ENCODE data around the gene SLC26A2. TPM values are rescaled to one million over a fixed set of nuclear protein-coding genes. Genes with fewer than 3 reads are reported as not detected.
A peak's percentile ranks its signal among the peaks of the same experiment; 100 is the strongest.
"Not testable (repeated sequence)": the region's sequence is repeated elsewhere in the genome, so short reads cannot be mapped to it uniquely, and the experiment has no call there.

SLC26A2 gene
- total RNA-seq, 1 donor from 2014 or later = 18.8 TPM

- peak; percentile 45 to 69 for DNase-seq (ENCODE audit: low read depth in 2 of 2)
These were observed 40.6 kb downstream of the SLC26A2 start for GRCh38 chr5:150000990-150001659.

DNA sequence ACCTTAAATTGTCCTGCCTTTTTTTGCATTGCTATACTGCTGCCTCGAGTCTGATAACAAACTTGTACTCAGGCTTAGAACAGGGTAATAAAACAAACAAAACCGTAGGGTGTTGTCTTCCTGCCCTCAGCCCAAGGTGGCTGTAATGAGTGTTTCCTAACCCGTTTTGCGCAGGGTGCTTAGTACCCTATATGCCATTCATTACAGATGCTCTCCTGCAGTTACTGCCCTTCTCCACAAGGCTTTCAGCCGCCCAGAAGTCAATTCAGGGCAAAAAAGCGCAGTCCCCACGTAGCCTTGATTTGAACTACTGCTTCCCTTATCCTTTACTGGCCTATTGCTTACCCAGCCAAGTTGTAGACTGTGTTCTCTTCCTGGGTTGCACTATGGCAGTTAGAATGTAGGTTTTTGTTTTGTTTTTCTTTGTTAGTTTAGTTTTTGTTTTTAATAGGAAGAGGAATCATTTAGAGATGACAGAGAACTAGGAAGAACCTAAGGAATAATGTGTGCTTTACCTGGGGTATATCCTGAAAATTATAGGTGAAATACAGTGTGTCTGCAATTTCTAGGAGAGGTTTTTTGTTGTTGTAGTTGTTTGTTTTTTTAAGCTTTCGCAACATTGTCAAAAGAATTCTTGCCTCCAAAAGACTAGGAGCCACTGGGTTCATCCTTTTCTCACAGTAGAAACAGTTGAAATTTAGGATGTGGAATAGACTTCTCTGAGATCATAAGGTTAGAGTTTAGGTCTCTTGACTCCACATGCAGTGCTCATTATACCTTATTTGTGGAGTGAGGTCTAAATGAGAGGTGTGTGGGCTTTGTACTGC, 41.3 kb downstream of the SLC26A2 start:
- peak; percentile 69 to 78 for DNase-seq (ENCODE audit: low read depth in 2 of 2)

DNA sequence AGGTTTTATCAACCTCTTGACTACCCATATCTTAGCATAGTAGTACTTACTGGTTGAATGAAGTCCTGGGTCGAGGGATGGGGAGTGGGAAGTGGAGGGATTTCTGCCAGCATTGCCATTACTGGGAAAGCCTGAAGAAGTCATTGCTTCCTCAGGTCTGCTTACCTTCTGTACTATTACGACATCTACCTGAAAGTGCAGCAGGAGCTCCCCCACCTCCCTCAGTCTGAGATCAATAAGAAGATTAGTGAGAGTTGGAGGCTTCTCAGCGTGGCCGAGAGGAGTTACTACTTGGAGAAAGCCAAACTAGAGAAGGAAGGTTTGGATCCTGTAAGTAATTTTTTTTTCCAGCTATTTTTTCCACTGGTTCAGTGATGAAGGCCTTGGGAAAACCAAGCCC, 45.8 kb downstream of the SLC26A2 start:
- DNase-seq (ENCODE audit: low read depth in 2 of 2) = no peak

DNA sequence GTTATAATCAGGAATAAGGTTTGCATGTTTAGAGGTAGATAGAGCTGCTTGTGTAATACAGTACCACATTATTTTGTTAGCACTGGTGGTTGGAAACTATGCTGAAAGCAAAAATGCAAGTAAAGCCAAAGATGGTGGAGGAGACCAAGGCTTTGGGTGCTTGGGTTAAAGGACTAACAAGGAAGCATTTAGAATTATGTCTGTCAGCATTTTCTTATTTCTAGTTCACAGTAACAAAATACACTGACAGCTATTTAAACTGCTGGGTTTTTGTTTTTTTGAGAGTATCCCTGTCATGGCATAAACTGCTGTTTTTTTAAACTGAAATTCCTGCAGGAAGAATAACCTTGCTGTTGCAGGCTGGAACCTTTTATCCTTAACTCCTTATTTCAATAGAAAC, 46.5 kb downstream of the SLC26A2 start:
- no peak for DNase-seq (ENCODE audit: low read depth in 2 of 2)

GRCh38 chr5:150009671-150010387, 49.3 kb downstream of the SLC26A2 start:
- no peak for DNase-seq (ENCODE audit: low read depth in 2 of 2)

GRCh38 chr5:150013931-150014330, 53.4 kb downstream of the SLC26A2 start:
- no peak for DNase-seq (ENCODE audit: low read depth in 2 of 2)

DNA sequence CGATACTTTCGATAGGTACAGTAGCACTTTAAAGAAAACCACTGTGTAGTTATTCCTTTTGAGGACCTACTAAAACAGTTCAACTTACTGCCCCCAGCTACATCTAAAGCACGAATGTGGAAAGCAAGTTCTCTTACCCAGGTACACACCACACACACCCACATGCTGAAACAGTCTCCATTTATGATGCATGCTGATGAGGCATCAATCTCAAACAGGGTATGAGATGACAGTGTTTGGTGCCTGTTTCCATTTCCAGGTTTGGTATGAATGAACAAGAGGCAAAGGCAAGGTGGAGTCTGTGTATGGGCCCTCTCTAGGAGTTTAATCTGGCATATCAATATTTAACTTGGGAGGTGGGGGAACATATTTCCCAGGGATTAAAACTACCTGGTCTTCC, 53.9 kb downstream of the SLC26A2 start:
- DNase-seq (ENCODE audit: low read depth in 2 of 2) = no peak

- DNase-seq (ENCODE audit: low read depth in 2 of 2) = no peak
These were observed 54.9 kb downstream of the SLC26A2 start for GRCh38 chr5:150015415-150015814.

GRCh38 chr5:150016537-150016936, 56.0 kb downstream of the SLC26A2 start:
- no peak for DNase-seq (ENCODE audit: low read depth in 2 of 2)

DNA sequence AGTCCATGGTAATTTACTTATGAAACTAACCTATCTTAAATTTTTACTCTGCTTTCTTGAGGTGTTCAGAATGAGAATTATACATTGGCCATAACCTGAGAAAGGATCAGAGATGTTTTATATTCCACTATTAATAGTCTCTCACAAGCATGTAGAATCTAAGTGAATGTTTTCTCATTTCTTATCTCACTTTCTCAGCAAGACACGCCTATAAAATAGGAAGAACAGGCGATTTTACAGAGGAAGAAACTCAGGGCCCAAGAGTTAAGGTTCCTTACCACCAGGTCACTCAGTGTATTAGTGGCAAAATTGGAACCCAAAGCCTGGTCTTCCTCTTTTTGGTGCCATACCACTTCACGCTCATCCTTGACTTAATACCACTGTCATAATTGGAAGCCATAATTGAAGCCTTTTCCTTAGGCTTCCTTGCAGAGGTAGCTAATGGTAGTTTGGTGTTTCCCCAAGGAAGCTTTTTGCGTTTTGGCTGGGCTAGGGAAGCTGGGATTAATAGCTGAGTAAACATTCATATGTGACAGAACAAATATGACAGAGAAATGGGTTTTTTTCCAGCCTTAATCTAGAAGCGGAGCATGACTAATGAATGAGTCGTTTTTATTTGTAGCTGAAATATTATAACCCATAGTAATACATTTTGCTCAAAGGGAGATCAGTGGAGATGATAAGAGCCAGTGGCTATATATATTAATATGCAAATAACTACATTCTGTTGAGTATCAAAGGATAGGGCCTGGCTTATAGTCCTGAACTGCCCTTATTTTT, 56.9 kb downstream of the SLC26A2 start:
- peak in 1 of 2 donors; percentile 65 for DNase-seq (ENCODE audit: low read depth in 2 of 2)

DNA sequence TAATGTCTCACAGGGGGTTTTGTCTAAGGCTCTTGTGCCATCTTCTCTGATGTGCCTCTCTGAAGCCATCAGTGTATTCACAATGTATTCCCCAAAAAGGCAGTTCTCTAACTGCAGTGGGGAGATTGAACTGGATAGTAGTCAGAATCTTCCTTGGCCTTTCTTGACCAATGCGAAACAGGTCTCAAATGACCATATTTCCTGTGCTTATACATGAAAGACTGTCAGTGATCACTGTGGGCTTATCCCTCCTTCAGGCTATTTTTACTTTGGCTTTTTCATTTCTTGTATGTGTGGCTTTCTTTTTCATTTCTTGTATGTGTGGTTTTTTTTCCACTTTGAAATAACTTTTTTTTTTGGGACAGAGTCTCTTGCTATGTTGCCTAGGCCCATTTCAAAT, 59.7 kb downstream of the SLC26A2 start:
- no peak for DNase-seq (ENCODE audit: low read depth in 2 of 2)

- peak; percentile 63 to 92 for DNase-seq (ENCODE audit: low read depth in 2 of 2)
These were observed 61.1 kb downstream of the SLC26A2 start for GRCh38 chr5:150021491-150022157.

- peak; percentile 91 to 96 for DNase-seq (ENCODE audit: low read depth in 2 of 2)
These were observed 61.6 kb downstream of the SLC26A2 start for GRCh38 chr5:150022158-150022531.

- DNase-seq (ENCODE audit: low read depth in 2 of 2) = no peak
These were observed 62.1 kb downstream of the SLC26A2 start for GRCh38 chr5:150022681-150023080.

DNA sequence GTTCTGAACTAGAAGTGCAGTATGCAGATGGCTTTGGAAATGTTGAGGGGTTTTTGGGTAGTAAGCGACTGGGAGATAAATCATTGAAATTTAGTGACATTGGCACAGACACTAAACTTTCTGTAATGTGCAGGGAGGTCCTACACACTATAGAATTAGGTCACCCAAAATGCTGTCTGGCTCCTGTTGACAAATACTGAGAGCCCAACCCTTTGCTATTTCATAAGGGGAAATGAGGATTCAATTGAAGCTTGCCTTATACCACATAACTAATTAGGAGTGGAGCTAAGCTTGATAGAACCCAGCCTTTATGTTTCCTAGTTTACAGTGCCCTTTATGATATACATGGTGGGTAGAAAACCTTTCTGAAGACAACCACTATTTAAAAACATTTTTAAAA, 62.6 kb downstream of the SLC26A2 start:
- no peak for DNase-seq (ENCODE audit: low read depth in 2 of 2)

- DNase-seq (ENCODE audit: low read depth in 2 of 2) = peak in 1 of 2 donors; percentile 32
These were observed 63.9 kb downstream of the SLC26A2 start for GRCh38 chr5:150024346-150024984.

DNA sequence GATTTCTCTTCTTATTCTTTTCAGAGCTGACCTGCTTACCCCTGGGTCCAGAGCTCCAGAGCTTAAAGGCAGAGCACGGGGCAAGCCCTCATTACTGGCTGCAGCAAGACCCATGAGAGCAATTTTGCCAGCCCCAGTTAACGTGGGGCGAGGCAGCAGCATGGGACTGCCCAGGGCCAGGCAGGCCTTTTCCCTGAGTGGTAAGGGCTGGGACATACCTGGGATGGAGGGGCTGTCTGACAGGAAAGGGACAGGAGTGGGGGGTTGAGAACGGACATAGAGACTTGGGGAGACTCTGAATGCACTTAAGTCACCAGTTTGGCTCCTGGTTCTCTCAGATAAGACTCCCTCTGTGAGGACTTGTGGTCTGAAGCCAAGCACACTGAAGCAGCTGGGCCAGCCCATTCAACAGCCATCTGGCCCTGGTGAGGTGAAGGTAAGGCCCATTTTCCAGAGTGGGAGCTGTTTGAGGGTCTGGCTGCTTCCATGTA, 66.2 kb downstream of the SLC26A2 start:
- DNase-seq (ENCODE audit: low read depth in 2 of 2) = no peak

DNA sequence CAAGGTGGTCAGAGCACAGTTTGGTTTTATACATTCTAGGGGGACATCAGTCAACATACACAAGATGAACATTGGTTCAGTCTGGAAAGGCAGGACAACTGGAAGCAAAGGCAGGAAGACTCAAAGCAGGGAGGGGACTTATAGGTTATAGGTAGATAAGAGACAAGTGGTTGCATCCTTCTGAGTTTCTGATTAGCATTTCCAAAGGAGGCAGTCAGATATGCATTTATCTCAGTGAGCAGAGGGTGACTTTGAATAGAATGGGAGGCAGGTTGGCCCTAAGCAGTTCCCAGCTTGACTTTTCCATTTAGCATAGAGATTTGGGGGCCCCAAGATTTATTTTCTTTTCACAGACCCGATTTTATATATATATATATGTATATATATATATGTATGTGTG, 67.5 kb downstream of the SLC26A2 start:
- DNase-seq (ENCODE audit: low read depth in 2 of 2) = not testable (repeated sequence)

GRCh38 chr5:150033334-150033733, 72.8 kb downstream of the SLC26A2 start:
- no peak for DNase-seq (ENCODE audit: low read depth in 2 of 2)

DNA sequence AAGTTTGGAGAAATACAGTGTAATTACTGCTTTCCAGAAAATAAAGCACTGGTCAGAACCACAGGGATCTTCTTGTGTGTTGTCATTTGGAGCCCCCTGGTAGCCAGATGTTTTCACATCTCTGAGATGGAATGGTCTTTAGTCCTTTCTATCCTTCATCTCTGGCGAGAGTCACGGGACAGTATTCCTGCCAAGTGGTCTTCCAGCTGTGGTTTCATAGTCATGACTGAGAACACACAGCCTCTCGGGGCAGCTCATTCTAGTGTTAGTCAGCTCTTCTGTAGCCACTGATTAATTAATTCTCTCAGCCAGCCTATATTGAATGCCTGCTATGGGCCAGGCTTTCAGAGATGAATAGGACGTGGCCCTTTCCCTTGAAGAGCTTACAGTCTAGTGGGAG, 74.1 kb downstream of the SLC26A2 start:
- no peak for DNase-seq (ENCODE audit: low read depth in 2 of 2)

Data from lung microvascular endothelial cell (primary cell).